BLaER1 (cell line): ENCODE measurements around the gene ANTXR1.

Experiments
- H3K27ac ChIP-seq: shearing (Covaris generic); formaldehyde crosslinking; 2 replicates; pipeline ENCODE4 v1.8.1; 2022
- H3K27me3 ChIP-seq: shearing (Covaris generic); formaldehyde crosslinking; 2 replicates; pipeline ENCODE4 v1.8.1; 2022
- H3K36me3 ChIP-seq: shearing (Covaris generic); formaldehyde crosslinking; 2 replicates; pipeline ENCODE4 v1.8.1; 2022
- H3K4me1 ChIP-seq: shearing (Covaris generic); formaldehyde crosslinking; 2 replicates; pipeline ENCODE4 v1.8.1; 2022
- H3K4me2 ChIP-seq: shearing (Covaris generic); formaldehyde crosslinking; 2 replicates; pipeline ENCODE4 v1.8.1; 2022
- H3K4me3 ChIP-seq: shearing (Covaris generic); formaldehyde crosslinking; 2 replicates; pipeline ENCODE4 v1.8.1; 2022
- H3K9ac ChIP-seq: shearing (Covaris generic); formaldehyde crosslinking; 2 replicates; pipeline ENCODE4 v1.8.1; 2022
- H3K9me3 ChIP-seq: shearing (Covaris generic); formaldehyde crosslinking; 2 replicates; pipeline ENCODE4 v1.8.1; 2022
- H4K20me1 ChIP-seq: shearing (Covaris generic); formaldehyde crosslinking; 2 replicates; pipeline ENCODE4 v1.8.1; 2022
- Cebpa-rat ChIP-seq: shearing (Covaris generic); IDR thresholded peaks from 2 replicates; pipeline ENCODE4 v1.8.1; 2022

Gene ANTXR1

GRCh38 chr2:69279211-69279610 is 266.2 kb downstream of the ANTXR1 start:
- Histone ChIP-seq H3K4me2 (no peak overlapping the region), H3K4me1 (no peaks in the 10 kb centered on the region)

GRCh38 chr2:69279931-69280681 is 267.1 kb downstream of the ANTXR1 start:
- no peak overlapping the region for H3K9ac ChIP-seq
- no peaks in the 10 kb centered on the region for H3K4me1 ChIP-seq
- H3K4me2 ChIP-seq, result no peak overlapping the region
- no peaks in the 10 kb centered on the region for H3K9me3 ChIP-seq
- H4K20me1 ChIP-seq, result no peaks in the 10 kb centered on the region
- no peaks in the 10 kb centered on the region for H3K36me3 ChIP-seq
- no peak overlapping the region for H3K4me3 ChIP-seq
- H3K27ac ChIP-seq, result no peak overlapping the region
- no peaks in the 10 kb centered on the region for H3K27me3 ChIP-seq
- TF ChIP-seq Cebpa-rat, result no peak

More at GRCh38 chr2:69279211-69279610, 266.2 kb downstream of the ANTXR1 start:
- no peak for TF ChIP-seq Cebpa-rat
- Histone ChIP-seq H4K20me1 (no peaks in the 10 kb centered on the region), H3K4me3 (no peak overlapping the region), H3K27me3 (no peaks in the 10 kb centered on the region), H3K9me3 (no peaks in the 10 kb centered on the region), H3K9ac (no peak overlapping the region), H3K27ac (no peak overlapping the region), H3K36me3 (no peaks in the 10 kb centered on the region)

- no peak for TF ChIP-seq Cebpa-rat
- H3K27ac ChIP-seq, result no peak overlapping the region
- H3K4me1 ChIP-seq, result peaks cover 4% of the 10 kb centered on the region; the same call in 1 of the 2 replicates
- no peaks in the 10 kb centered on the region for H3K9me3 ChIP-seq
- no peak overlapping the region for H3K4me2 ChIP-seq
- no peaks in the 10 kb centered on the region for H4K20me1 ChIP-seq
- no peaks in the 10 kb centered on the region for H3K36me3 ChIP-seq
- no peak overlapping the region for H3K9ac ChIP-seq
- no peaks in the 10 kb centered on the region for H3K27me3 ChIP-seq
- H3K4me3 ChIP-seq, result no peak overlapping the region
These were observed 267.9 kb downstream of the ANTXR1 start for GRCh38 chr2:69280796-69281412.

DNA sequence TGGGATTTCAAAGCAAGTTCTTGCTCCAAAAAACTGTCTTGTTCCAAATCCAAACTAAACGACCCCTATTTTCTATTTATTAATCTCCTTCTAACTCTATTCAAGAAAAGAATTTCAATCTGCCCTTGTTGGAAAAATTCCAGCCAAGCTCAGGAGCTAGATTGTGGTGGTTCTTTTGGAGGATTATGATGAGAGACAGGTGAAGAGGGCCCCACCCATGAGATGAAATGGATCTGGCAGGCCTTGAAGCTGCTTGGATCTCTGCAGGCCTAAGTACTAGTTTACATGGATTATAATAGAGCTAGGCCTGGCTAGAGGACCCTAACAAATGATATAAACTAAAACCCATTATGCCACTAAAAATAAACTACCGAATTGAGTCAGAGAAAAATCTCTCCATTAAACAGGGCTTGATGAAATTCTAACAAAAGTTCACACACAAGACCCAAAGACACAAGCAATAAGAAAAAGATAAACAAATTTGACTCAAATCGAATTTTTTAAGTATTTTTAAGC is 272.5 kb downstream of the ANTXR1 start:
- no peaks in the 10 kb centered on the region for H3K36me3 ChIP-seq
- H3K4me2 ChIP-seq, result peak overlapping the region; percentile 7; the same call in 1 of the 2 replicates
- no peaks in the 10 kb centered on the region for H4K20me1 ChIP-seq
- no peaks in the 10 kb centered on the region for H3K9me3 ChIP-seq
- no peak overlapping the region for H3K9ac ChIP-seq
- H3K4me3 ChIP-seq, result no peak overlapping the region
- H3K4me1 ChIP-seq, result peaks cover 6% of the 10 kb centered on the region; the same call in 1 of the 2 replicates
- no peak overlapping the region for H3K27ac ChIP-seq
- TF ChIP-seq Cebpa-rat, result no peak
- no peaks in the 10 kb centered on the region for H3K27me3 ChIP-seq

DNA sequence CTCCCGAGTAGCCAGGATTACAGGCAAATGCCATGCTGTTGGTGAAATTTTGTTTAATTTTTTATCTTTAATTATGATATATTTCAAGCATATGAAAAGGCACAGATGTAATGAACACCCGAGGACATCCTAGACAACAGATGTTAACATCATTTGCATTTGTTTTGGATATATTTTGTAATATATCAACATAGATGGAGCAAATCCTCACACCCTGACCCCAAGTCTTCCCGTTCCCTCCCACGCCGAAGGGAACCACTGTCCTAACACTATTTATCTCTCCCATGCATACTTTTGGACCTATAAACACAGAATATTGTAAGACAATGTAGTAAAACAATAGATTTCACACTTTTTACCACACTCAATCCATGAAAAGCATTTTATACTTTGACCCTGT is 274.6 kb downstream of the ANTXR1 start:
- no peak overlapping the region for H3K4me2 ChIP-seq
- TF ChIP-seq Cebpa-rat, result no peak
- H3K4me3 ChIP-seq, result no peak overlapping the region
- no peak overlapping the region for H3K9ac ChIP-seq
- H3K27me3 ChIP-seq, result no peaks in the 10 kb centered on the region
- no peaks in the 10 kb centered on the region for H3K36me3 ChIP-seq
- no peaks in the 10 kb centered on the region for H4K20me1 ChIP-seq
- peaks cover 6% of the 10 kb centered on the region; the same call in 1 of the 2 replicates for H3K4me1 ChIP-seq
- no peak overlapping the region for H3K27ac ChIP-seq
- no peaks in the 10 kb centered on the region for H3K9me3 ChIP-seq

DNA sequence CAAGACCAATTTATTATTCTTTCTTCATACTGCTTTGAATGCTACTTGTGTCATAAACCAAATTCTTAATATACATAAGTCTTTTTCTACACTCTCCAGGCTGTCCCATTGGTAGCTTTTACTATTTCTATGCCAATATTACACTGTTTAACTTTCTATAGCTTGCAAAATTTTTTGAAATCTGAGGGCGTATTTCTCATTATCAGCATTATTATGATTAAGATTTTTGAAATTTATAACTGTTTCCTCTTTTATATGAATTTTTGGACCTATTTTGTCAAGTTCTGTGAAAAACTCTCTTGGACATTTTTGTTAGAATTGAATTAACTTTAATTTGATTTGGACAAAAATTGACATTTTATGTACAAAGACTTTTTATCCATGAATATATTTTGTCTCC is 275.4 kb downstream of the ANTXR1 start:
- Histone ChIP-seq H3K9me3 (no peaks in the 10 kb centered on the region), H3K27me3 (no peaks in the 10 kb centered on the region), H3K4me1 (peaks cover 6% of the 10 kb centered on the region; the same call in 1 of the 2 replicates), H3K4me2 (no peak overlapping the region), H3K27ac (no peak overlapping the region), H3K9ac (no peak overlapping the region), H4K20me1 (no peaks in the 10 kb centered on the region), H3K36me3 (no peaks in the 10 kb centered on the region), H3K4me3 (no peak overlapping the region)
- TF ChIP-seq Cebpa-rat, result no peak

GRCh38 chr2:69291004-69291650 is 278.1 kb downstream of the ANTXR1 start:
- Histone ChIP-seq H3K27ac (no peak overlapping the region), H3K27me3 (no peaks in the 10 kb centered on the region), H3K4me3 (no peak overlapping the region), H3K9me3 (no peaks in the 10 kb centered on the region), H3K9ac (no peak overlapping the region), H3K36me3 (no peaks in the 10 kb centered on the region), H3K4me1 (peaks cover under 1% of the 10 kb centered on the region; the same call in 1 of the 2 replicates), H3K4me2 (no peak overlapping the region), H4K20me1 (no peaks in the 10 kb centered on the region)
- TF ChIP-seq Cebpa-rat, result no peak

DNA sequence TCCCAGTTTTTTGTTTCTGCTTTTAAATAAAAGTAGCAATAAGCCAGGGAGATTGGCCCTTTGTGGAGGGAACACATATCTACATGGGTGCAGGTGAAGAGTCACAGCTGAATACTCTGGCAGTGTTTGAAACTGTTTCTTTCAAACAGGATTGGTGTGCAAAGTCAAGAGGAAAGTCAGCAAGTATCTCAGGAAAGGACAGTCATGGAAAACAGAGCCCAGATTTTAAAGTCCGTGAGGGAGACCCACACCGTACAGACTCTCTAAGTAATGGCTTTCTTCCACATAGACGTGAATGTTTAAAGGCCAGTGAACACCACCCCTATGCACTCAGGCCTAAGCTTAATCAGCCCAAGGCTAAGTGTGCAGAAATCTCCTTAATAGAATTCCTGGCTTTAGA is 278.7 kb downstream of the ANTXR1 start:
- H3K4me3 ChIP-seq, result no peak overlapping the region
- H3K27me3 ChIP-seq, result no peaks in the 10 kb centered on the region
- no peaks in the 10 kb centered on the region for H4K20me1 ChIP-seq
- H3K9ac ChIP-seq, result no peak overlapping the region
- H3K4me2 ChIP-seq, result no peak overlapping the region
- no peaks in the 10 kb centered on the region for H3K4me1 ChIP-seq
- no peak overlapping the region for H3K27ac ChIP-seq
- TF ChIP-seq Cebpa-rat, result no peak
- no peaks in the 10 kb centered on the region for H3K9me3 ChIP-seq
- H3K36me3 ChIP-seq, result no peaks in the 10 kb centered on the region

- no peaks in the 10 kb centered on the region for H3K27me3 ChIP-seq
- no peak overlapping the region for H3K27ac ChIP-seq
- no peak overlapping the region for H3K9ac ChIP-seq
- no peak for TF ChIP-seq Cebpa-rat
- no peak overlapping the region for H3K4me2 ChIP-seq
- no peak overlapping the region for H3K4me3 ChIP-seq
- H3K9me3 ChIP-seq, result no peaks in the 10 kb centered on the region
- H3K4me1 ChIP-seq, result no peaks in the 10 kb centered on the region
- H4K20me1 ChIP-seq, result no peaks in the 10 kb centered on the region
- H3K36me3 ChIP-seq, result no peaks in the 10 kb centered on the region
These were observed 279.3 kb downstream of the ANTXR1 start for GRCh38 chr2:69292256-69292655.

- H3K27ac ChIP-seq, result no peak overlapping the region
- no peak overlapping the region for H3K9ac ChIP-seq
- H3K27me3 ChIP-seq, result no peaks in the 10 kb centered on the region
- no peak overlapping the region for H3K4me3 ChIP-seq
- no peak overlapping the region for H3K4me2 ChIP-seq
- TF ChIP-seq Cebpa-rat, result no peak
- H3K4me1 ChIP-seq, result no peaks in the 10 kb centered on the region
- H4K20me1 ChIP-seq, result no peaks in the 10 kb centered on the region
- H3K36me3 ChIP-seq, result no peaks in the 10 kb centered on the region
- H3K9me3 ChIP-seq, result no peaks in the 10 kb centered on the region
These were observed 283.4 kb downstream of the ANTXR1 start for GRCh38 chr2:69296421-69296820.
